AG04450 (cell line): ENCODE measurements around the gene ACKR2. TPM values are rescaled to one million over a fixed set of nuclear protein-coding genes. Genes with fewer than 3 reads are reported as not detected.

Source experiments
- CTCF ChIA-PET: fragments of 300-600, 350-600 bp; formaldehyde crosslinking; extraction: SDS; loops from one replicate; lab custom pipeline; 2022; ENCODE audit warnings: antibody characterized with exemption, inconsistent platforms; lab: Charles Lee
- POLR2A ChIA-PET: fragments of 350-600 bp; formaldehyde crosslinking; extraction: SDS; loops from one replicate; lab custom pipeline; 2021; ENCODE audit warnings: antibody characterized with exemption, inconsistent platforms; lab: Yijun Ruan, JAX
- DNase-seq: peaks from one replicate; pipeline ENCODE4 v3.0.0-alpha.2; 2011; ENCODE audit warnings: low read depth, low spot score
- H3K27ac ChIP-seq: one replicate; pipeline ENCODE4 v1.5.1; 2012; ENCODE audit warnings: low read depth, low read length, control low read depth
- H3K27me3 ChIP-seq: one replicate; pipeline ENCODE4 v1.6.0; 2012; ENCODE audit warnings: low read length; ENCODE audit not compliant: control insufficient read depth, insufficient read depth
- H3K4me3 ChIP-seq: 2 replicates; pipeline ENCODE4 v1.5.1; 2011; ENCODE audit warnings: mild to moderate bottlenecking, low read depth, low read length, control low read depth
- H3K9me3 ChIP-seq: 2 replicates; pipeline ENCODE4 v1.5.1; 2012; ENCODE audit warnings: low read length; ENCODE audit not compliant: control insufficient read depth, insufficient read depth
- polyA plus RNA-seq: library from polyadenylated mRNA; depleted of rRNA; stranded (reverse); fragments of >200 nt; gene quantifications from 2 replicates; pipeline ENCODE4 v1.2.3, GENCODE V29; 2011
- TF ChIP-seq, protein P1 (sequence below): IDR thresholded peaks from 2 replicates; pipeline ENCODE4 v1.5.1; 2011; ENCODE audit warnings: low read depth, low read length, control low read depth, inconsistent platforms

The ACKR2 gene
- polyA plus RNA-seq, 1 experiment = 0.04 TPM

- Histone ChIP-seq H3K9me3 (peaks cover 3% of the 10 kb centered on the region; the same call in 1 of the 2 replicates), H3K27me3 (no peaks in the 10 kb centered on the region), H3K4me3 (no peak overlapping the region), H3K27ac (no peak overlapping the region)
- no peak for DNase-seq
- TF ChIP-seq, protein P1, sequence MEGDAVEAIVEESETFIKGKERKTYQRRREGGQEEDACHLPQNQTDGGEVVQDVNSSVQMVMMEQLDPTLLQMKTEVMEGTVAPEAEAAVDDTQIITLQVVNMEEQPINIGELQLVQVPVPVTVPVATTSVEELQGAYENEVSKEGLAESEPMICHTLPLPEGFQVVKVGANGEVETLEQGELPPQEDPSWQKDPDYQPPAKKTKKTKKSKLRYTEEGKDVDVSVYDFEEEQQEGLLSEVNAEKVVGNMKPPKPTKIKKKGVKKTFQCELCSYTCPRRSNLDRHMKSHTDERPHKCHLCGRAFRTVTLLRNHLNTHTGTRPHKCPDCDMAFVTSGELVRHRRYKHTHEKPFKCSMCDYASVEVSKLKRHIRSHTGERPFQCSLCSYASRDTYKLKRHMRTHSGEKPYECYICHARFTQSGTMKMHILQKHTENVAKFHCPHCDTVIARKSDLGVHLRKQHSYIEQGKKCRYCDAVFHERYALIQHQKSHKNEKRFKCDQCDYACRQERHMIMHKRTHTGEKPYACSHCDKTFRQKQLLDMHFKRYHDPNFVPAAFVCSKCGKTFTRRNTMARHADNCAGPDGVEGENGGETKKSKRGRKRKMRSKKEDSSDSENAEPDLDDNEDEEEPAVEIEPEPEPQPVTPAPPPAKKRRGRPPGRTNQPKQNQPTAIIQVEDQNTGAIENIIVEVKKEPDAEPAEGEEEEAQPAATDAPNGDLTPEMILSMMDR = no peak
- POLR2A ChIA-PET = interaction anchor here (0.6 to 0.7 kb wide), 2 partner anchors 21 to 155 kb away, joined by 3 read pairs; no protein-coding TSS in a partner anchor
- CTCF ChIA-PET = interaction anchor here (0.6 to 2.2 kb wide), 3 partner anchors 20 to 203 kb away, joined by 4 to 10 read pairs (median 5); no protein-coding TSS in a partner anchor
Measured at GRCh38 chr3:42800251-42800650, 9.0 kb upstream of the ACKR2 start.

DNA sequence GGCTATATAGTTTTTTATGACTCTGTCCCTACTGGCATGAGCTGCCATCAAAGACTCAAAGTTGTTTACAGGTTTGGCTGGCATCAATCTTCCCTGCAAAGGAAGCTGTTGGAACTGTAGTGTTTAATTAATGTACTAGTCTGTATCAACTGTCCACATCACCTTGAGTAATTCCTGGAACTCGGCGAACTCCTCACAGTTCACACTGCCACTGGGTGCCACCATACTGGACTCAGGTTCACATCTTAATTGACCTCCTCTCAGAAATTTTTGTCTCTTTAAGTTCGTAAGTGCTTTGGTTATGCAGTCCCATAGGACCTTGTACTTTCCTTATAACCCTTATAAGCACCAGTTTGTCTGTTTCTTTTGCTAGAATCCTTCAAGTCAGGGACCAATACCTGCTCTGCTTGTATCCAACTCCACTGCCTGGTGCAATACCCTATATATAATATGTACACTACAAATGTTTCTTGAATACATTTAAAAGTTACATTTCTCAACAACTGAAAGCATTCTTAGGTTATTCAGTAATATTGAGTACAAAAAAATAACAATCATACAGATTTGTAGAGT, 8.1 kb upstream of the ACKR2 start:
- POLR2A ChIA-PET = interaction anchor here (0.6 kb wide), 1 partner anchor 22 kb away, joined by 3 read pairs; no protein-coding TSS in a partner anchor
- TF ChIP-seq, protein P1 = no peak
- Histone ChIP-seq H3K4me3 (no peak overlapping the region), H3K27me3 (no peaks in the 10 kb centered on the region), H3K27ac (no peak overlapping the region), H3K9me3 (peaks cover 3% of the 10 kb centered on the region; the same call in 1 of the 2 replicates)
- CTCF ChIA-PET = interaction anchor here (1.5 to 2.2 kb wide), 2 partner anchors 21 to 39 kb away, joined by 5 to 10 read pairs; no protein-coding TSS in a partner anchor
- no peak for DNase-seq

GRCh38 chr3:42801784-42802183, 7.5 kb upstream of the ACKR2 start:
- TF ChIP-seq, protein P1 = no peak
- no peak overlapping the region for H3K4me3 ChIP-seq
- no peak for DNase-seq
- H3K27me3 ChIP-seq = no peaks in the 10 kb centered on the region
- CTCF ChIA-PET = no interaction called here
- POLR2A ChIA-PET = no interaction called here
- peaks cover 3% of the 10 kb centered on the region; the same call in 1 of the 2 replicates for H3K9me3 ChIP-seq
- H3K27ac ChIP-seq = no peak overlapping the region

- Histone ChIP-seq H3K27me3 (peaks cover 4% of the 10 kb centered on the region), H3K27ac (no peak overlapping the region), H3K9me3 (peaks cover 3% of the 10 kb centered on the region; the same call in 1 of the 2 replicates), H3K4me3 (peak overlapping the region; percentile 85)
- POLR2A ChIA-PET = interaction anchor here (0.6 kb wide), 1 partner anchor 14 kb away, joined by 3 read pairs; no protein-coding TSS in a partner anchor
- TF ChIP-seq, protein P1 = no peak
- CTCF ChIA-PET = interaction anchor here (0.7 to 1.1 kb wide), 2 partner anchors 18 to 36 kb away, joined by 4 read pairs; no protein-coding TSS in a partner anchor
- DNase-seq = no peak
Measured at GRCh38 chr3:42802876-42803413, 6.3 kb upstream of the ACKR2 start.
